Fibroblast of mammary gland (primary cell): ENCODE measurements around the gene CENPQ.
"Not testable (repeated sequence)": the region's sequence is repeated elsewhere in the genome, so short reads cannot be mapped to it uniquely, and the experiment has no call there.

Experiments used
- DNase-seq: peaks from one replicate; pipeline ENCODE4 v3.0.0-alpha.2; 2010; ENCODE audit warnings: low read depth
- H3K4me3 ChIP-seq: 2 replicates; pipeline ENCODE4 v1.5.1; 2011; ENCODE audit warnings: low read depth, mild to moderate bottlenecking, low read length, moderate library complexity; ENCODE audit not compliant: control insufficient read depth
- TF ChIP-seq, protein P1 (sequence below): conservative IDR thresholded peaks from 2 replicates; pipeline ENCODE4 v1.5.1; 2011; ENCODE audit warnings: low read depth, low read length, inconsistent platforms; ENCODE audit not compliant: control insufficient read depth, insufficient read depth

The CENPQ gene

DNA sequence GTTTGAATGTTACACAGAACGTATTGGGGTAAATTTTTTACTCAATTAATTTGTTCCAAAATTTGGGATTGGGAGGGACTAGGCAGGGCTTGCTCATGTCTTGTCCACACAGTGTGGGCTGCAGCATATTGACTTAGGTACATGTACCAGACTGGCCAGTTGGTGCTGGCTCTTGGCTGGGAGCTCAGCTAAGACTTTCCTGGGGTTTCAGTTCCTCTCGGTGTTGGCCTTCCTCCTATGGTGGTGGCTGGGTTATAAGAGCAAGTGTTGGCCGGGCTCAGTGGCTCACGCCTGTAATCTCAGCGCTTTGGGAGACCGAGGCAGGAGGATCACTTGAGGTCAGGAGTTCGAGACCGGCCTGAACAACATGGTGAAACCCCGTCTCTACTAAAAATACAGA, 4.9 kb downstream of the CENPQ start:
- TF ChIP-seq, protein P1, sequence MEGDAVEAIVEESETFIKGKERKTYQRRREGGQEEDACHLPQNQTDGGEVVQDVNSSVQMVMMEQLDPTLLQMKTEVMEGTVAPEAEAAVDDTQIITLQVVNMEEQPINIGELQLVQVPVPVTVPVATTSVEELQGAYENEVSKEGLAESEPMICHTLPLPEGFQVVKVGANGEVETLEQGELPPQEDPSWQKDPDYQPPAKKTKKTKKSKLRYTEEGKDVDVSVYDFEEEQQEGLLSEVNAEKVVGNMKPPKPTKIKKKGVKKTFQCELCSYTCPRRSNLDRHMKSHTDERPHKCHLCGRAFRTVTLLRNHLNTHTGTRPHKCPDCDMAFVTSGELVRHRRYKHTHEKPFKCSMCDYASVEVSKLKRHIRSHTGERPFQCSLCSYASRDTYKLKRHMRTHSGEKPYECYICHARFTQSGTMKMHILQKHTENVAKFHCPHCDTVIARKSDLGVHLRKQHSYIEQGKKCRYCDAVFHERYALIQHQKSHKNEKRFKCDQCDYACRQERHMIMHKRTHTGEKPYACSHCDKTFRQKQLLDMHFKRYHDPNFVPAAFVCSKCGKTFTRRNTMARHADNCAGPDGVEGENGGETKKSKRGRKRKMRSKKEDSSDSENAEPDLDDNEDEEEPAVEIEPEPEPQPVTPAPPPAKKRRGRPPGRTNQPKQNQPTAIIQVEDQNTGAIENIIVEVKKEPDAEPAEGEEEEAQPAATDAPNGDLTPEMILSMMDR = no peak

DNA sequence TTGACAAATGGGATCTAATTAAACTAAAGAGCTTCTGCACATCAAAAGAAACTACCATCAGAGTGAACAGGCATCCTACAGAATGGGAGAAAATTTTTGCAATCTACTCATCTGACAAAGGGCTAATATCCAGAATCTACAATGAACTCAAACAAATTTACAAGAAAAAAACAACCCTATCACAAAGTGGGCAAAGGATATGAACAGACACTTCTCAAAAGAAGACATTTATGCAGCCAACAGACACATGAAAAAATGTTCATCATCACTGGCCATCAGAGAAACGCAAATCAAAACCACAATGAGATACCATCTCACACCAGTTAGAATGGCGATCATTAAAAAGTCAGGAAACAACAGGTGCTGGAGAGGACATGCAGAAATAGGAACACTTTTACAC, 13.4 kb downstream of the CENPQ start:
- not testable (repeated sequence) for DNase-seq, H3K4me3 ChIP-seq

More for the DNA sequence above, 4.9 kb downstream of the CENPQ start:
- DNase-seq = no peak
- H3K4me3 ChIP-seq = no peak overlapping the region

DNA sequence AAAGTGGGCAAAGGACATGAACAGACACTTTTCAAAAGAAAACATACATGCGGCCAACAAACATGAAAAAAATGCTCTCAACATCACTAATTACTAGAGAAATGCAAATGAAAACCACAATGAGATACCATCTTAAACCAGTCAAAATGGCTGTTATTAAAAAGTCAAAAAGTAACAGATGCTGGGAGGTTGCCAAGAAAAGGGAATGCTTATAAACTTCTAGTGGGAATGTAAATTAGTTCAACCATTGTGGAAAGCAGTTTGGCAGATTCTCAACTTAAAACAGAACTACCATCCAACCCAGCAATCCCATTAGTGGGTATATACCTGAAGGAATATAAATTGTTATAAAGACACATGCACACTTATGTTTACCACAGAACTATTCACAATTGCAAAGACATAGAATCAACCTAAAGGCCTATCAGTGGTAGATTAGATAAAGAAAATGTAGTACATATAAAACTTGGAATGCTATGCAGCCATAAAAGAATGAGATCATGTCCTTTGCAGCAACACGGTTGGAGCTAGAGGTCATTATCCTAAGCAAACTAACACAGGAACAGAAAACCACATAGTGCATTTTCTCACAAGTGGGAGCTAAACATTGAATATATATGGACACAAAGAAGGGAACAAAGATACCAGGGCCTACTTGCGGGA, 16.3 kb downstream of the CENPQ start:
- DNase-seq = no peak
- H3K4me3 ChIP-seq = no peak overlapping the region
- TF ChIP-seq, protein P1 = no peak

DNA sequence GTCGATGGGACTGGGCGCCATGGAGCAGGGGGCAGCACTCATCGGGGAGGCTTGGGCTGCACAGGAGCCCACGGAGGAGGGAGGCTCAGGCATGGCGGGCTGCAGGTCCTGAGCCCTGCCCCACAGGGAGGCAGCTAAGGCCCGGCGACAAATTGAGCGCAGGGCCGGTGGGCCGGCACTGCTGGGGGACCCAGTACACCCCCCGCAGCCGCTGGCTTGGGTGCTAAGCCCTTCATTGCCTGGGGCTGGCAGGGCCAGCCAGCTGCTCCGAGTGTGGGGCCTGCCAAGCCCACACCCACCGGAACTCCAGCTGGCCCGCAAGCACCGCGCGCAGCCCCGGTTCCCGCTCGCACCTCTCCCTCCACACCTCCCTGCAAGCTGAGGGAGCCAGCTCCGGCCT, 18.7 kb downstream of the CENPQ start:
- H3K4me3 ChIP-seq, DNase-seq: not testable (repeated sequence)

DNA sequence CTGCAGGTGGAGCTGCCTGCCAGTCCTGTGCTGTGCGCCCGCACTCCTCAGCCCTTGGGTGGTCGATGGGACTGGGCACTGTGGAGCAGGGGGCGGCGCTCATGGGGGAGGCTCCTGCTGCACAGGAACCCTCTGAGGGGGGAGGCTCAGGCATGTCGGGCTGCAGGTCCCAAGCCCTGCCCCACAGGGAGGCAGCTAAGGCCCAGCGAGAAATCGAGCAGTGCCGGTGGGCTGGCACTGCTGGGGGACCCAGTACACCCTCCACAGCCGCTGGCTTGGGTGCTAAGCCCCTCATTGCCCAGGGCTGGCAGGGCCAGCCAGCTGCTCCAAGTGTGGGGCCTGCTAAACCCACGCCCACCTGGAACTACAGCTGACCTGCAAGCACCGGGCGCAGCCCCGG, 20.2 kb downstream of the CENPQ start:
- DNase-seq, H3K4me3 ChIP-seq: not testable (repeated sequence)

DNA sequence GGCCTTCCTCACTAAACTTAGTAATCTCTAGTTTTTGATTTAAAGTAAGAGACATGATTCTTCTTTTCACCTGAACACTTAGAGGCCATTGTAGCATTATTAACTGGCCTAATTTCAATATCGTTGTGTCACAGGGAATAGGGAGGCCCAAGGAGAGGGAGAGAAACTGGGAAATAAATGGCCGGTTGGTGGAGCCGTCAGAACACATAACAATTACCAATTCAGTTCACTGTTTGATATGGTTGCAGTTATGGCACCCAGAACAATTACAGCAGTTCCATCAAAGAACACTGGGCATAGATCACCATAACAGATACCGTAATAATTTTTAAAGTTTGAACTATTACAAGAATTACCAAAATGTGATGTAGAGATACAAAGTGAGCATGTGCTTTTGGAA, 27.5 kb downstream of the CENPQ start:
- no peak for DNase-seq
- no peak overlapping the region for H3K4me3 ChIP-seq
- TF ChIP-seq, protein P1 = no peak

DNA sequence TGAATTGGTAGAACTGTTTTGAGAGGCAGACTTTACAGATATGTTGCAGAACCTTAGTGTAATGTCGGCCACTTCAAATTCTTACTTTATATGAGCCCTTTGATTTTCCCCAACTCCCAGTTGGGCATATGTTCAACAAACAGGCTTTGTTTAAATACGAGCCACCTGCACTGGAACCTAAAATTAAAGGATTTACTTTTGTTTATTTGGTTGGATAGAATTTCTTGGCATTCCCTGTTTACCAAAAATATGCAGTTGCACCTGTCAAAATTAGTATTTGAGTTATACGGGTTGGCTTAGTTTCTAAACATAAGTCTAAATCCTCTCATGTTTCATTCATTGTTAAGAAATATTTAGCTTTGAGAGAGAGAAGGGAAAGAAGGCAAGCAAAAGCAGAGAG, 34.1 kb downstream of the CENPQ start:
- TF ChIP-seq, protein P1 = no peak
- no peak for DNase-seq
- no peak overlapping the region for H3K4me3 ChIP-seq

DNA sequence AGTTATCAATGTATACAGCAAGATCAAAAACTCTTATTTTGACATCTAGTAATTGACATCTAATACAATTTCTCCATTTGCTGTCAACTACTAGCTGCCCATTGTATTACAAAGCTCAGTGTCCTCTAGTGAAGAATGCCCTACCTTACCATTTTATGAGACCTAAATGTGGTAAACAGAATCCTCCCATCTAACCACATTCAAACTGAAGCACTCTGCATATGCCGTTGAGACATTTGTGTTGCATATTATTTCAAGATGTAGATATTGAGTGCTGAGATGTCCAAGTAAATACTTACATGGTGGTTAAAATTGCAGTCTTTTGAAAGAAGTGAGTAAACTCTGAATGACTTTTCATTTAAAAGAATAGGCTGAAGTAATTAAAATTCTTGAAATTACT, 36.0 kb downstream of the CENPQ start:
- H3K4me3 ChIP-seq = no peak overlapping the region
- no peak for DNase-seq
- TF ChIP-seq, protein P1 = no peak
